ENCODE results near the gene CORO1A.

GRCh38 chr16:30157214-30157613 is 26.2 kb upstream of the CORO1A start:
- no peak for TF ChIP-seq CTCF (IDR thresholded peaks at IDR 0.05)
- no peak for TF ChIP-seq POLR2A (IDR thresholded peaks at IDR 0.05)
